ENCODE measurements around the gene LARP4B.
A peak's percentile ranks its signal among the peaks of the same experiment; 100 is the strongest.

Gene LARP4B

DNA sequence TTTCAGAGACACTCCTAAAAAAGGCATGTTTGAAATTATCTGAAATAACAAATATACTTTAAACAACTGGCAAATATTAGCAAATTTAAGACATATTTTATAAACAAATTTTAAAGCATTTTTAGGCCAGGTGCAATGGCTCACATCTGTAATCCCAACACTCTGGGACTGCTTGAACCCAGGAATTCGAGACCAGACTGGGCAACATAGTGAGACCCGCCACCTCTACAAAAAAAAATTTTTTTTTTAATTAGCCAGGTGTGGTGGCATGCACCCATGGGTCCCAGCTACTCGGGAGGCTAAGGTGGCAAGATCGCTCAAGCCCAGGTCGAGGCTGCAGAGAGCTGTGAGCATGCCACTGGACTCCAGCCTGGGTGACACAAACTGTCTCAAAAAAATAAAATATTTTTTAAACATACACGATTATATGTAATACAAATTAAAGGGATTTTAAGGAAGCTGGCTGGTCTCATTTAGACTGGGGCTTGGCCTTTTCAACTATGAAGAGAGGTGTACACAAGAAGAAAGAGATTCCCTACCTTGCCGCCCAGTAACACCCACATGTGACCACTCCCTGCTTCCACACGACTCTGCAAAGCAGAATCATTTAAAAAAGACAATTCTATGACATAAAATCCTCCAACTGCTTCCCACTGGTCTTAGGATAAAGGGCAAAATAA is 7.5 kb downstream of the LARP4B start:
- no peak for DNase-seq

- DNase-seq = peak; percentile 66
Observed at GRCh38 chr10:921471-922414, 9.8 kb downstream of the LARP4B start.

DNA sequence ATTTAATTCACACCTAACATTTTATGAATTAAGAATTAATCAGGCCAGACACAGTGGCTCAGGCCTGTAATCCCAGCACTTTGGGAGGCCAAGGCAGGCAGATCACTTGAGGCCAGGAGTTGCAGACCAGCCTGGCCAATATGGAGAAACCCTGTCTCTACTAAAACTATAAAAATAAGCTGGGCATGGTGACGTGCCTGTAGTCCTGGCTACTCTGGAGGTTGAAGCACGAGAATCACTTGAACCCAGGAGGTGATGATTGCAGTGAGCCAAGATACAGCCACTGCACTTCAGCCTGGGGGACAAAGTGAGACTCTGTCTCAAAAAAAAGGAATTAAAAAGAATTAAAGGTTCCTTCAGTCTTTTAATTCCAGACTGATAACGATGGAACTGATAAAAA is 11.1 kb downstream of the LARP4B start:
- DNase-seq = no peak

GRCh38 chr10:919481-919880 is 12.0 kb downstream of the LARP4B start:
- no peak for DNase-seq

DNA sequence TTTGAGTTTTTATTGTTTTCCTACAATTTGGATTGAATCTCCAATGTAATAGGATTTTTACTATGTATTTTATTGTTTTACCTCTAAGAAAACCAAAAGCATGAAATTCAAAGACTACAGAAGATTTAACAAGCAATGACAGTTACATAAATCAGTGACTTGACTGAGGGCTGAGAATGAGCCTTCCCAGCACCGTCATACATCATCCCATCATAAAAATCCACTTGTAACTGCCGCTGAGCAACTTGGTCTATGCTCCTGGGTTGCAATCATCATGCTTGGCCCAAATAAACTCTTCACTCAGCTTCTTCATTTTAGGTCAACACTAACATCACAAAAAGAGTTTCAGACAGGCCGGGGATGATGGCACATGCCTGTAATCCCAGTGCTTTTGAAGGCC is 13.5 kb downstream of the LARP4B start:
- DNase-seq = no peak

- no peak for DNase-seq
Observed at GRCh38 chr10:917416-917720, 14.1 kb downstream of the LARP4B start.

DNA sequence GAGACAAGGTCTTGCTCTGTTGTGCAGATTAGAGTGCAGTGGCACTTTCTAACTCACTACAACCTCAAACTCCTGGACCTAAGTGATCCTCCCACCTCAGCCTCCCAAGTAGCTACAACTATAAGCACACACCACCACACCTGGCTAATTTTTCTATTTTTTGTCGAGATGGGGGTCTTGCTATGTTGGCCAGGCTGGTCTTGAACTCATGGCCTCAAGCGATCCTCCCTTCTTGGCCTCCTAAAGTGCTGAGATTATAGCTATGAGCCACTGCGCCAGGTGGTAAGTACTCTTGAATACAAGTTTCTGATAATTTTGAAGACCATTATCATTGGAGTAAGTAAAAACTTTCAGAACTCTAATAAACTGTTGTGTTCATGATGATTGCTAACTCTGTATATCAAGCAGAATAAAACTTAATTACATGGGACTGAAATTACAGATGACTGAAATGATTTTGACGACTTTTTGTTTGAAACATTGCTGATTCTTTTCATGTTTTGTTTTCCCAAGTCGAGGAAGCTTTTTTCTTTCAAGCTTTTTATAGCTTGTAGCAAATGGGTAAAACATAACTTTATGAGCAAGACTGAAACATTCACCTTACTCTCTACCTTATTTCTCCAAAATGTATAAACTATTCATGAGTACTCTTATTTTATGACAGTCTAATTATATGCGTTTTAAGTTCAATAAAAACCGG is 14.6 kb downstream of the LARP4B start:
- no peak for DNase-seq

- peak; percentile 43 for DNase-seq
Observed at GRCh38 chr10:909831-910230, 21.7 kb downstream of the LARP4B start.

GRCh38 chr10:905972-906371 is 25.5 kb downstream of the LARP4B start:
- DNase-seq = no peak

DNA sequence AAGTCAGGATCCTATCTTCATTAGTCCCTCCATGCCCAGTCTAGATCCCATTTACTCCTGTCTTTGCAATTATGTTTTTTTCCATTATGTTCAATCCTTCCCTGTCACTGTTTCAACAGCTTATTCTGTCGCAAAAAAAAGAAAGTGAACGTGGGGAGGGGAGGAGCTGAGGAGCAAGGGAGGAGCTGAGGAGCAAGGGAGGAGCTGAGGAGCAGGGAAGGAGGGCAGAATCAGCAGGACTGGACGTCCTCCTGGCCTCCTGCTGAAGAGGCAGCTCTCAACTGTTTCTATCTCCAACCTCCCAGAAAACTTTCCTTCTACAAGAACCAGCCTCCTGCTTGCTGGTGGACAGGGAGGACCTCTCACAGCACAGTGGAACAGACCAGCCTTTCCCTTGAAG is 26.0 kb downstream of the LARP4B start:
- no peak for DNase-seq

DNA sequence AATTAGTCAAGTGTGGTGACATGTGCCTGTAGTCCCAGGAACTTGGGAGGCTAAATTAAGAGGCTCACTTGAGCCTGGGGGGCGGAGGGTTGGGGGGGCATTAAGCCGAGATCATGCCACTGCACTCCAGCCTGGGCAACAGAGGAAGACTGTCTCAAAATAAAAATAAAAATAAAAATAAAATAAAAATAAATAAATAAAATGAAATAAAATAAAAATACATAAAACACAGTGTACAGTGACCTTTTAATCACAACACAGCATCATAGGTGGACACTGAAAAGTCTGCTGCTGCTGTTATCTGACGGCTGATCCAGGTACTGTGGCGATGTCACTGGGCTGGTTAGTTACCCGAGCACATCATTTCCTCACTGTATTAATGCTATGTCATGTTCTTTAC is 27.1 kb downstream of the LARP4B start:
- DNase-seq = no peak

- no peak for DNase-seq
Observed at GRCh38 chr10:898141-898540, 33.4 kb downstream of the LARP4B start.

- DNase-seq = no peak
Observed at GRCh38 chr10:896982-897381, 34.5 kb downstream of the LARP4B start.

DNA sequence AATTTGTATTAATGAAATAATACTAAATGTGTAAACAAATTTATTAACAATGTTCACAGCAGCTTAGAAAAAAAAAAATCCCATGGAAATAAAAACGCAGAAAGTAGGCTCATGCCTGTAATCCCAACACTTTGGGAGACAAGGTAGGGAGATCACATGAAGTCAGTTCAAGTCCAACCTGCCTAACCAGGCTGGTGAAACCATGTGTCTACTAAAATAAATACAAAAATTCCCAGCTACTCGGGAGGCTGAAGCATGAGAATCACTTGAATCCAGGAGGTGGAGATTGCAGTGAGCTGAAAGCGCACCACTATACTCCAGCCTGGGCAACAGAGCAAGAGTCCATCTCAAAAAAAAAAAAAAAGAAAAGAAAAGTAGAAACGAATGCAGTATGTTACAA is 36.2 kb downstream of the LARP4B start:
- no peak for DNase-seq

DNA sequence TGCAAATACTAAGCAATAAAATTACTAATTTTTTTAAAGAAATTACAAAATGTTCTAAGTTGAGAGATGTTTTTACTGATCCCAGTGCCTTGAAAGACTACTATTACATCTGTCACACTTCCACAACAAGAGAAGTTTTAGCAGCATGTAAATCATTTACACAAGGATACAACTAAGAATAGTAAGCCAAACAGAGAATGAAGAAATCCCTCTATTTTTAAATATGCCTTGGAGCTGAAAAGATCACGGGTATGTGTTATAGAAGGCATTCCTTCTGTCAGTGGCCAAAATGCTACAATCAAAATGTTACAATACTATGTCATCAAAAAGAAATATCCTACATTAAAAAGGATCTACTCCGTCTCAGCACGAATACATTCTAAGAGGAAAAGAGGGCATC is 52.6 kb downstream of the LARP4B start:
- DNase-seq = no peak

- no peak for DNase-seq
Observed at GRCh38 chr10:878333-878759, 53.2 kb downstream of the LARP4B start.

DNA sequence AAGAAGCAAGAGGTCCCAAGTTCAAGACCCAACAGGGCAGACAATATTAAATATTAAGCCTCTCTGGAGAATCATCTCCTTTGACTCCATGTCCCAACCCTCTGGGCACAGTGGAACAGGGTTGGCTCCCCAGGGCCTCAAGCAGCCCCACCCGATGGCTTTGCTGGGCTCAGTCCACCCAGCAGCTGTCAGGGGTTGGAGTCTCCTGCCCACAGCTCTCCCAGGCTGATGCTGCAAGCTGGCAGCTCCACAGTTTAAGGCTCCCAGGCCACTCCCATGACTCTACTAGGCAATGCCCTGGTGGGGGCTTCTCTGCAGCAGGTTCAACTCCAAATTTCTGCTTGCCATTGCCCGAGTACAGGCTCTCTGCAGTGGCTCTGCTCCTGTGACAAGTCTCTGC is 55.1 kb downstream of the LARP4B start:
- no peak for DNase-seq

DNA sequence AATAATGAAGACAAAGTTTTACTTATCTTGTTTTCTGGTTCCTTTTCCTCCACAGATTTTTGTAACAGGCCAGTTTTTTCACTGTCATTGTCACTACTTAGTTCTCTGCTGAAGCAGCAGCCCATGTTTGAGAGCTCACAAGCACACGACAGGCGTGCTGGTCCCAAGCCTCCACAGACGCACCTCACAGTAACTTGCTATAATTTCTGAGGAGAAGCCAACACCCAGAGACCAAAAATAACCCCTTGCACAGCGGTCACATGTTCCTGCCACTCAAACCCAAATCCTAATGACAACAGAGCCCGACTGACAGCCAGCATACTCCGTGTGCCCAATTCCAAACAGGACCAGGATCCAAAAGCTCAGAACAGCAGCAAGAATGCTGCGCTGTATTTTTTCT is 58.5 kb downstream of the LARP4B start:
- no peak for DNase-seq

DNA sequence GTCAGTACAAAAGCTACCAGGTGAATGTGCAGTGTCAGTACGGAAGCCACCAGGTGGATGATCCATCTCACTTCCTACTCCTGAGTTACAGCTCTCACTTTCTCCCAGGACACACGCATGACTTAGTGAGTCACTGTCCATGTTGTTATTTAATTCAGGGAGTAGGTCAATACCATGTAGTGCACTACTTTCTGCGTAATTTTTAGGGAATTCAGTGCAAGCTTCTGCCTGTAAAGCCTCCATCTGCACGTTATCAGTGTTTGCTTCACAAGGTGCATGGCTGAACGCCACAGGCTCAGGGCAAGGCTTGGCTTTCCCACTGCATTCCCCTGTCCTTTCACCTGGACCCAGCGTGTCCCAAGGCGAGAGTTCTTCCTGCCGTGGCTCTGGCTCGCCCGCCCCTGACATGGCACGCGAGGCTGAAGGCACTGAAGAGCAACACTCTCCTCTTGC is 59.5 kb downstream of the LARP4B start:
- DNase-seq = no peak

DNA sequence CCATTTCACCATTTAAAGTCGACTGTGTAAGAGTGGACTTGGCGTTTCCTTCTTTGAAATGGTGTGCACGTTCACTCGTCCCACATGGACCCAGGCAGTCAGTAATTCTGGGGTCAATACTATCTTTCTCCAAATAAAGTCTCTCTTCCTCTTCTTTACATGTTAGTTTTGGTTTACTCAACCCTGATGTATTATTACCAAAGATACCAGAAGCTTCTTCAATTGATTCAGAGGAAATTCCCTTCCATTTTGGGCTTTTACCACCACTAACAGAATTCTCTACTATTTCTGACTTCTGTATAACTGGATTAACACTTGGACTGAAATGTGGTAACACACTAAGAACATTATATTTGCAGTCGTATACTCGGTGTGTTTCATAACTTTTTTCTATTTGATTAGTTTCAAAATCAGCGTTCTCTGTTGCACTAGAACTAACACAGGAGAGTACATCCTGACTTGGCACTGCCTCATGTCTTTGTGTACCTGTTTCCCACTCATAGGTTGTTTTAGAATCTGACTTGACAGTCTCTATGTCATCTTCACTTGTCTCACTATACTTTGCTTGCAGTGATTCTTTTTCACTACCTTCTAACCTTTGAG is 60.8 kb downstream of the LARP4B start:
- no peak for DNase-seq

- no peak for DNase-seq
Observed at GRCh38 chr10:869171-869570, 62.3 kb downstream of the LARP4B start.

DNA sequence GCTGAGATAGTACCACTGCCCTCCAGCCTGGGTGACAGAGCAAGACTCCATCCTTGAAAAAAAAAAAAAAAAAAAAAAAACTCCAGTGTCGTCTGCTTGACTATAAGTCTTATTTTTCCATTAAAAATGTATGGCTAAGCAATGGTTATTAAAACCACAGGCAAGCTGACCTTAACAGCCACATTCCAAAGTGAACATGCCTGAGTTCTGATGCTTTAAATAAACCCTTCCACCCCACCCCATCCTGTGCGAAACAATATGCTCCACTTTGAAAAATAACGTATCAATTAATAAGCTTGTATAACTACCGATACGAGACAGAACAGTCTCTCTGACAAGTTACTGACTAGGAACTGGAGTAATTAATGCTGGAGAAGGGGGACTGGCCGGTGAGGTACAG is 63.7 kb downstream of the LARP4B start:
- DNase-seq = peak; percentile 30

DNA sequence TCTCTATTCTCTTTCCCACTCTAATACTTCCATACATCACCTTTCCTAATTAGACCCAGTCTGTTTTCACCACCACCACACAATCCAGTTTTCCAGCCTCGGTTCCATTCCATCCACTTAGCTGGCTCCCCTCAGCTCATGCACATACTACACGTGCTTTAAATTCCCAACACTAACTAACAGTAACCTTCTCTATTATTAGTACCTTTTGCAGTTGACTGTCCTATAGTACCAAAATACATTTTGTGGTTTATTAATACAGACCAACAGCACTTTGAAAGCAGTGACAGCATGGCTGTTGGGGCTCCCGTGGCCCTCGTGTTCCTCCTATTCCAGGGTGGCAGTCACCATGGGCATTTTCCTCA is 64.9 kb downstream of the LARP4B start:
- no peak for DNase-seq

All from fibroblast of skin of right quadriceps (primary cell).